Activated CD4-positive, alpha-beta memory T cell treated with anti-CD3 and anti-CD28 coated beads for 36 hours (primary cell): ENCODE results near the gene ENC1. TPM values are rescaled to one million over a fixed set of nuclear protein-coding genes. Genes with fewer than 3 reads are reported as not detected.

Experiments used
- CTCF ChIA-PET: fragments of 350-600 bp; sonication (Branson Sonifier 250); formaldehyde crosslinking; loops from one replicate; lab custom pipeline; 2021; ENCODE audit warnings: antibody characterized with exemption, inconsistent platforms; lab: Charles Lee
- POLR2A ChIA-PET: fragments of 350-600 bp; sonication (Branson Sonifier 250); formaldehyde crosslinking; loops from one replicate; lab custom pipeline; 2021; ENCODE audit warnings: antibody characterized with exemption; lab: Charles Lee
- DNase-seq: peaks from one replicate; pipeline ENCODE4 v3.0.0-alpha.2; 2020
- H3K27ac Mint-ChIP-seq: one replicate; pipeline ENCODE4 v1.8.0; 2021; ENCODE audit warnings: mixed read lengths
- H3K27me3 Mint-ChIP-seq: one replicate; pipeline ENCODE4 v1.8.0; 2021; ENCODE audit warnings: mixed read lengths
- H3K36me3 Mint-ChIP-seq: one replicate; pipeline ENCODE4 v1.8.0; 2021; ENCODE audit warnings: mixed read lengths
- H3K4me1 Mint-ChIP-seq: one replicate; pipeline ENCODE4 v1.8.0; 2021; ENCODE audit warnings: low read depth, mixed read lengths
- H3K4me3 Mint-ChIP-seq: one replicate; pipeline ENCODE4 v1.8.0; 2021; ENCODE audit warnings: mild to moderate bottlenecking, mixed read lengths
- H3K9me3 Mint-ChIP-seq: one replicate; pipeline ENCODE4 v1.8.0; 2021; ENCODE audit warnings: mixed read lengths
- intact Hi-C: fragments of 100-400 bp; cut with micrococcal nuclease; formaldehyde crosslinking; loops from one replicate; pipeline ENCODE4 v1.15.1; 2023
- total RNA-seq, 2 experiments: library from RNA; stranded (reverse); gene quantifications; one replicate each; pipeline ENCODE4 v1.2.3, GENCODE V29; 2021

Gene ENC1
- total RNA-seq, 2 experiments from 2014 or later = 0.29 to 0.44 TPM

GRCh38 chr5:74578356-74579044 lies 62.0 kb downstream of the ENC1 start:
- intact Hi-C loops = loop anchor here (1.0 to 10.0 kb wide), 14 partner anchors 44 to 1894 kb away; partner anchors contain the start of genes ANKRA2, ENC1, GCNT4 and IQGAP2
- peak overlapping the region; percentile 13 for H3K4me3 Mint-ChIP-seq
- H3K27ac Mint-ChIP-seq = peak overlapping the region; percentile 68
- peaks cover 5% of the 10 kb centered on the region for H3K27me3 Mint-ChIP-seq
- no peak for DNase-seq
- POLR2A ChIA-PET = interaction anchor here (1.0 to 1.2 kb wide), 3 partner anchors 43 to 54 kb away, joined by 3 read pairs; no protein-coding TSS in a partner anchor
- CTCF ChIA-PET = interaction anchor here (0.6 to 0.7 kb wide), 2 partner anchors 58 to 71 kb away, joined by 3 to 4 read pairs; no protein-coding TSS in a partner anchor
- peaks cover 51% of the 10 kb centered on the region for H3K4me1 Mint-ChIP-seq
- no peaks in the 10 kb centered on the region for H3K36me3 Mint-ChIP-seq
- H3K9me3 Mint-ChIP-seq = no peaks in the 10 kb centered on the region

Other genes starting within 250 kb of the ENC1 start
- 10 to 100 TPM; 67.1 to 68.5 TPM for gene HEXB, start 44.5 kb upstream of the ENC1 start, total RNA-seq
- 10 to 100 TPM; 30.9 to 33.0 TPM for gene GFM2, start 126.4 kb upstream of the ENC1 start, total RNA-seq
- 10 to 100 TPM; 96.1 to 98.0 TPM for gene NSA2, start 126.5 kb upstream of the ENC1 start, total RNA-seq
- gene FAM169A, start 225.7 kb upstream of the ENC1 start, total RNA-seq = 10 to 100 TPM in 1 of 2 experiments, 1 to 10 TPM in 1; 9.0 to 10.4 TPM